NB4 (cell line): ENCODE measurements around the gene GPR176.

Experiments used
- DNase-seq: peaks from one replicate; pipeline ENCODE4 v3.0.0; 2010; ENCODE audit warnings: low read depth
- H3K4me3 ChIP-seq: one replicate; pipeline ENCODE4 v1.5.1; 2011; ENCODE audit warnings: mild to moderate bottlenecking, low read depth, low read length, moderate library complexity
- MYC ChIP-seq: IDR thresholded peaks from 2 replicates; pipeline ENCODE4 v1.6.1; 2011; ENCODE audit warnings: low read depth, low read length
- POLR2A ChIP-seq: IDR thresholded peaks from 2 replicates; pipeline ENCODE4 v1.6.1; 2011; ENCODE audit warnings: mild to moderate bottlenecking; ENCODE audit not compliant: insufficient read length; ENCODE audit errors: extremely low read depth
- TF ChIP-seq, protein P1 (sequence below): IDR thresholded peaks from 2 replicates; pipeline ENCODE4 v1.6.1; 2011; ENCODE audit warnings: low read depth, low read length
- TF ChIP-seq, protein P2 (sequence below): IDR thresholded peaks from one replicate; pipeline ENCODE4 v1.5.1; 2012; ENCODE audit warnings: low read depth, low read length

GPR176 gene

DNA sequence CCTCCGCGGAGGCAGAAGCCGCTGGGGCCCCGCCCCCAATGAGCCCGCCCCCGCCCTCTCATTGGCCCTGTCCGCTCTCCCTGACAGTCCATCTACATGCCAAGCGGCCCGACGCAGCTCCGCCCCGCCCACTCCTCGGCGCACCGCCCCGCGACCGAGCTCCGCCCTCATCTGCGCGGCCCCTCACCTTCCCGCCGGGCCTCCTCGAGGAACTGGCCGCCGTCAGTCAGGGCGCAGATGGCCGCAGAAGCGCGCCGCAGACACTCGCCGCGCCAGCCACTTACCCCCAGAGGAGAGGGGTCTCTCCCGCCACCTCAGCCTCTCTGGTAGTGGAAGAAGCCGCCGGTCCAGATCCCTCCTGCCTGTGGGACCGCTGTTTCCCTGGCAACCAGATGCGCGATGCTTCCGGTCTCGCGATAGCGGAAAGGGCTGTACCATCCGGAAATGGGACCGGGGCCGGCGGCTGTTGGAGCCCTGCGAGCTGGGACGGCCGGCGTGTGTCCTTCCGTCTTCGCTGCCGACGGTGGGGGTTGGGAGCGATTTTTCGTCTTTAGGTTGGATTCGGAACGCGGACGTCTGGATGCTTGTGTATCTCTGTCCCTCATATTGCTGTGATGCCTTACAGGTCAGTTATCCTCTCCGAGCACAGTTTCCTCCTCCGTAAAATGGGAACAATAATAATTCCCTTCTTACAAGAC, 137.5 kb downstream of the GPR176 start, which contains the start of gene FSIP1:
Gene FSIP1 (minus strand): TSS at position 401 of the 698 bp plus-strand sequence. CDS start 6,317 bp downstream, outside the sequence.
- DNase-seq = peak; percentile 95
- peak within 1 kb of the TSS; percentile 95 for H3K4me3 ChIP-seq
- peak; percentile 73 for TF ChIP-seq POLR2A
- TF ChIP-seq, protein P1, sequence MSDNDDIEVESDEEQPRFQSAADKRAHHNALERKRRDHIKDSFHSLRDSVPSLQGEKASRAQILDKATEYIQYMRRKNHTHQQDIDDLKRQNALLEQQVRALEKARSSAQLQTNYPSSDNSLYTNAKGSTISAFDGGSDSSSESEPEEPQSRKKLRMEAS = peak; percentile 61; the same call in 1 of the 2 replicates
- TF ChIP-seq, protein P2, sequence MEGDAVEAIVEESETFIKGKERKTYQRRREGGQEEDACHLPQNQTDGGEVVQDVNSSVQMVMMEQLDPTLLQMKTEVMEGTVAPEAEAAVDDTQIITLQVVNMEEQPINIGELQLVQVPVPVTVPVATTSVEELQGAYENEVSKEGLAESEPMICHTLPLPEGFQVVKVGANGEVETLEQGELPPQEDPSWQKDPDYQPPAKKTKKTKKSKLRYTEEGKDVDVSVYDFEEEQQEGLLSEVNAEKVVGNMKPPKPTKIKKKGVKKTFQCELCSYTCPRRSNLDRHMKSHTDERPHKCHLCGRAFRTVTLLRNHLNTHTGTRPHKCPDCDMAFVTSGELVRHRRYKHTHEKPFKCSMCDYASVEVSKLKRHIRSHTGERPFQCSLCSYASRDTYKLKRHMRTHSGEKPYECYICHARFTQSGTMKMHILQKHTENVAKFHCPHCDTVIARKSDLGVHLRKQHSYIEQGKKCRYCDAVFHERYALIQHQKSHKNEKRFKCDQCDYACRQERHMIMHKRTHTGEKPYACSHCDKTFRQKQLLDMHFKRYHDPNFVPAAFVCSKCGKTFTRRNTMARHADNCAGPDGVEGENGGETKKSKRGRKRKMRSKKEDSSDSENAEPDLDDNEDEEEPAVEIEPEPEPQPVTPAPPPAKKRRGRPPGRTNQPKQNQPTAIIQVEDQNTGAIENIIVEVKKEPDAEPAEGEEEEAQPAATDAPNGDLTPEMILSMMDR = no peak
- TF ChIP-seq MYC = peak; percentile 69

DNA sequence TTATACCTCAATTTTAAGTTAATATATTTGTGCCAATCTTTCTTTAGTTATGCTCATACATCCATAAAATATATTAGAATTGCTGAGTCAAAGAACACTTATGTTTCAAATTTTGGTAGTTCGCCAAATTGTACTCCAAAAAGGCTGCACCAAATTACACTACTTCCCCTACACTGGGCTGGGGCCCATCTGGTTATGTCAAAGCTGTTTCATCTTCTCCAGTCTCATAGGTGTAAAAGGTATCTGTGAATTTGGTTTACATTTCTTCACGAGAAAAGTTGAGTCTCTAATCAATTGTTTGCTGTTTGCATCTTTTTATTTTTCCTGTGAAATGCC, 138.1 kb downstream of the GPR176 start:
- H3K4me3 ChIP-seq = peak overlapping the region; percentile 77
- TF ChIP-seq, protein P2 = no peak
- no peak for TF ChIP-seq POLR2A
- no peak for TF ChIP-seq MYC
- TF ChIP-seq, protein P1 = no peak
- DNase-seq = no peak

DNA sequence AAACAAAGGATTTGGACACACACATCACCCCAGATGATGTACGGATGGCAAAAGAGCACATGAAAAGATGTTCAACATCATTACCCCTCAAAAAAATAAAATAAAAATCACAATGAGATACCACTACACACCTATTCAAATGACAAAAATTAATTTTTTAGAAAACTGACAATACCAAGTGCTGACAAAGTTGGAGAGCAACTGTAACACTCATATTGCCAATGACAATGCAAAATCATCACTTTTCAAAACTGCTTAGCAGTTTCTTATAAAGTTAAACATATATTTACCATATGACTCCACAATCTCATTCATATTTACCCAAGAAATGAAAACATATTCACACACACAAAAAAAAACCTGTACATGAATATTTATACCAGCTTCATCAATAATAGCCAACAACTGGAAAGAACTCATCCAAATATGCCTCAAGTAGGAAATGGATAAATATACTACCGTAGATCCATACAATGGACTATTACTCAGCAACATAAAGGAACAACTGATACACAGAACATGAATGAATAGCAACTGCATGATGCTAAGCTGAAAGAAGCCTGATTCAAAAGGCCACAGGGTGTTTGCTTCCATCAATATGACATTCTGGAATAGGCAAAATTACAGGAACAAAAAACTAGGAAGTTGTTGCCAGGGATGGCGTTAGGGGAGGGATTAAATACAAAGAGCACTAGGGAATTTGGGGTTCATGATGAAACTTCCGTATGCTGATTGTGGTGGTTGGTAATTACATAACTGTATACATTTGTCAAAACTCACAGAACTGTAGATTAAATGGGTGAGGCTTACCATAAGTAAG, 138.7 kb downstream of the GPR176 start:
- peak; percentile 24 for DNase-seq
- peak overlapping the region; percentile 77 for H3K4me3 ChIP-seq
- TF ChIP-seq POLR2A (no peak), MYC (no peak)
- TF ChIP-seq, protein P2 = no peak
- TF ChIP-seq, protein P1 = no peak

DNA sequence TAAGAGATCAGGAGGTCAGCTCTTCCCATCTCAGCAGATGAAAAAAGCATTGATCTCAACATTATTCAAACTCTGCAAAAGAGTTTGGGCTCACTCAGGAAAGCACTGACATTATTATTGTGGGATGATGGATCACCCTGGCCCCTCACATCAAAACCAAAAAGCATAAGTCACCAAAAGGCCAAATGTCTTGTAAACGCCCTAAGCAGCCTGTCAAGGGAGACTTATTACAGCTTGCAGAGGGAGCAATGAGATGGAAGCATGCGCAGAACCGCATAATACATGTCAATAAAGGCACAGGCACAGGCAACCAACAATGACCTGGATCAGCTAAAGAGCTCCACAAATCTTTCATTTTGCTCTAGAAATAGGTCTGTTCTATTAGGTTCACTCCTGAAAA, 142.0 kb downstream of the GPR176 start:
- no peak overlapping the region for H3K4me3 ChIP-seq
- TF ChIP-seq, protein P1 = no peak
- TF ChIP-seq MYC (no peak), POLR2A (no peak)
- TF ChIP-seq, protein P2 = no peak
- no peak for DNase-seq

DNA sequence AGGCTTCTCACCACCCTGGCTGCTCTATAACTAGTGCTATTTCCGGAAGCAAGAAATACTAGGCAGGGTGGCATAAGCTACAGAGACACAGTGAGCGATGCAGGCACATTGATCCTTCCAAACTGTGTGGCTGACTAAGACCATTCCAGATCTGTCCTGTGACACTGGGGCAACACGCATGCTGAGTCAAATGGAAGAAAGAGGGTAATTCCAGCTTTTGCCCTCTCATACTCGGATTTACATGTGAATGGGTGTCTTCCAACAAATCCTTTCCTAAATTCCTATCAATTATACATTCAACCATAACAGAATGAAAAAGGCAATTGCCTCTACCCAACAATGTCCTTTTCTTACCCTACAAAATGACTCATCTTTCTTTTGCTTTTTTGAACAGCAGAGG, 142.6 kb downstream of the GPR176 start:
- H3K4me3 ChIP-seq = no peak overlapping the region
- DNase-seq = no peak
- TF ChIP-seq POLR2A (no peak), MYC (no peak)
- TF ChIP-seq, protein P1 = no peak
- TF ChIP-seq, protein P2 = no peak
